ENCODE results near the gene NKD1. TPM values are rescaled to one million over a fixed set of nuclear protein-coding genes. Genes with fewer than 3 reads are reported as not detected.

The NKD1 gene
- total and polyA plus RNA-seq, 2 of the 8 experiments (the other 6 are each of a cell fraction or from before 2014, with no cell fraction given), result 0.70 to 4.5 TPM

DNA sequence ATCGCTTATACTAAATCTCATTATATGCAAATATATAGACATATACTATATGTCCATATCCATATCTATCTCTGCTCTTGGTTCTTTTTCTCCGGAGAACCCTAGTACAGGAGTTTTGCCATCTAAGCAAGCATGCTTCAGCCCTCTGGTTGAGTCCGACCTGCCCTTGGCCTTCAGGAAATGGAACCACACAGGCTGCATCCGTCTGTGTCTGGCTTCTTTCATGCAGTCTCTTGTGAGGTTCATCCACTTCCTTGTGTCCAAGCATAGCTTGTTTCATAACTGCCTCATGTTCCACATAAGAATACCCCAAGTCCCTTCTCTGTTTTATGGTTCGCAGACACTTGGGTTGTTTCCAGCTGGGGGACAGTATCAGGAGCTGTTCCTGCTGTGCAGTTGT, 116.1 kb downstream of the NKD1 start:
- Histone ChIP-seq H3K18ac (ENCODE audit: extremely low read depth, low read length) (no peak overlapping the region), H2BK120ac (replicated peaks; ENCODE audit: low read depth, low read length) (no peak overlapping the region), H3K4me2 (ENCODE audit: insufficient read depth in 1 of 2, low read depth in 2 of 2, low read length in 2 of 2) (no peak overlapping the region), H3K23me2 (ENCODE audit: low read depth, low read length) (no peaks in the 10 kb centered on the region), H4K5ac (ENCODE audit: insufficient read length, low read depth, low read length) (no peak overlapping the region), H3K9ac (replicated peaks in 1 of 4; ENCODE audit: extremely low read depth in 1 of 4, low read depth in 3 of 4, low read length in 3 of 4) (no peak overlapping the region), H3K79me2 (ENCODE audit: control insufficient read depth in 1 of 2, insufficient read depth in 2 of 2, low read length in 2 of 2) (no peaks in the 10 kb centered on the region), H2BK15ac (ENCODE audit: low read length) (no peak overlapping the region), H3K4ac (replicated peaks; ENCODE audit: insufficient read length, low read depth, low read length) (no peak overlapping the region), H2AK5ac (ENCODE audit: low read depth, low read length) (no peak overlapping the region), H3K4me1 (replicated peaks in 1 of 4; ENCODE audit: control insufficient read depth in 3 of 4, insufficient read depth in 4 of 4, low read length in 3 of 4) (peaks cover 0 to 2% (median 0%) of the 10 kb centered on the region in 4 experiments; a peak in 1 of 7 replicates), H2BK5ac (ENCODE audit: low read depth, low read length) (no peak overlapping the region), H3K79me1 (ENCODE audit: low read depth, low read length) (no peaks in the 10 kb centered on the region), H3K23ac (ENCODE audit: insufficient read length) (no peak overlapping the region), H3K56ac (replicated peaks; ENCODE audit: insufficient read length, low read depth, low read length) (no peak overlapping the region), H3K36me3 (ENCODE audit: control insufficient read depth in 2 of 4, insufficient read depth in 4 of 4, low read length in 3 of 4) (no peaks in the 10 kb centered on the region), H4K91ac (replicated peaks; ENCODE audit: insufficient read length, low read length) (no peak overlapping the region), H2BK20ac (ENCODE audit: low read length) (no peak overlapping the region), H4K20me1 (replicated peaks in 1 of 2; ENCODE audit: control insufficient read depth in 1 of 2, insufficient read depth in 2 of 2, low read length in 2 of 2) (no peaks in the 10 kb centered on the region), H3K9me3 (ENCODE audit: insufficient read depth in 2 of 2, low read depth in 1 of 2, low read length in 1 of 2) (0 out of 4 replicates have a peak, but pooled peaks cover 0 to 5% of the 10 kb centered on the region in 2 experiments), H2BK12ac (ENCODE audit: low read depth, low read length) (no peak overlapping the region), H2AFZ (ENCODE audit: low read length) (no peak overlapping the region), H3K27me3 (replicated peaks in 1 of 4; ENCODE audit: control insufficient read depth in 3 of 4, extremely low read depth in 1 of 4, insufficient read depth in 3 of 4, low read length in 3 of 4) (0 out of 7 replicates have a peak, but pooled peaks cover 0 to 3% (median 0%) of the 10 kb centered on the region in 4 experiments), H3K4me3 (ENCODE audit: extremely low read depth in 1 of 4, insufficient read depth in 2 of 4, low read depth in 3 of 4, low read length in 4 of 4) (no peak overlapping the region), H3K14ac (ENCODE audit: insufficient read length) (no peak overlapping the region), H4K8ac (ENCODE audit: extremely low read depth, insufficient read depth, low read length) (no peak overlapping the region), H3K27ac (ENCODE audit: low read depth, low read length) (no peak overlapping the region)
- WGBS, 2 experiments (ENCODE audit: extremely low coverage in 1 of 2, insufficient coverage in 1 of 2, insufficient read length in 1 of 2, insufficient replicate concordance in 2 of 2, low coverage in 1 of 2, low lambda C conversion rate in 2 of 2, missing lambda C conversion rate in 1 of 2), result 92% methylated on average over 5 of the region's 5 CpGs; no CpG with 5 or more reads in 1 of the 2 experiments
- TF ChIP-seq YY1 (IDR thresholded peaks at IDR 0.05; ENCODE audit: low read depth, low read length), result no peak
- CTCF ChIA-PET (ENCODE audit: partially characterized antibody), result interaction anchor here (0.6 to 21.1 kb wide), 23 partner anchors 9 to 461 kb away, joined by 3 to 279 read pairs (median 6); partner anchors contain the start of gene SNX20
- POLR2A ChIA-PET (ENCODE audit: partially characterized antibody), result interaction anchor here (1.7 to 2.3 kb wide), 2 partner anchors 10 to 71 kb away, joined by 6 read pairs; no protein-coding TSS in a partner anchor
- FAIRE-seq, result no peak
- DNase-seq (ENCODE audit: low read depth in 1 of 2, low spot score in 2 of 2), result no peak

All from H1 (cell line).